HG03039 (cell line): ENCODE data around the gene NT5DC2.

ENCODE experiments used
- ATAC-seq: cut with Tn5 transposase; IDR thresholded peaks from one replicate; pipeline ENCODE4 v1.9.1; 2021; ENCODE audit warnings: mild to moderate bottlenecking, moderate library complexity; ENCODE audit not compliant: unreplicated experiment

The NT5DC2 gene

GRCh38 chr3:52512727-52513126 is 20.9 kb downstream of the NT5DC2 start:
- ATAC-seq: no peak

GRCh38 chr3:52512105-52512504 is 21.6 kb downstream of the NT5DC2 start:
- ATAC-seq: no peak

- no peak for ATAC-seq
Observed at GRCh38 chr3:52511509-52511908, 22.1 kb downstream of the NT5DC2 start.

GRCh38 chr3:52509753-52510328 is 23.8 kb downstream of the NT5DC2 start:
- ATAC-seq: no peak

- ATAC-seq: no peak
Observed at GRCh38 chr3:52507359-52507758, 26.3 kb downstream of the NT5DC2 start.

- no peak for ATAC-seq
Observed at GRCh38 chr3:52506266-52506966, 27.2 kb downstream of the NT5DC2 start.

- no peak for ATAC-seq
Observed at GRCh38 chr3:52504977-52505376, 28.7 kb downstream of the NT5DC2 start.

- no peak for ATAC-seq
Observed at GRCh38 chr3:52503788-52504424, 29.8 kb downstream of the NT5DC2 start.

GRCh38 chr3:52502808-52503350 is 30.8 kb downstream of the NT5DC2 start:
- no peak for ATAC-seq

- ATAC-seq: no peak
Observed at GRCh38 chr3:52502001-52502400, 31.7 kb downstream of the NT5DC2 start.

- no peak for ATAC-seq
Observed at GRCh38 chr3:52501046-52501445, 32.6 kb downstream of the NT5DC2 start.

GRCh38 chr3:52498137-52499054 is 35.3 kb downstream of the NT5DC2 start:
- ATAC-seq: no peak

GRCh38 chr3:52495777-52496602 is 37.7 kb downstream of the NT5DC2 start:
- ATAC-seq: no peak

GRCh38 chr3:52494886-52495495 is 38.7 kb downstream of the NT5DC2 start, which contains the start of gene STAB1:
TSS of gene STAB1 (plus strand) at chr3:52495338. CDS start at chr3:52495414, 76 bp downstream.
- ATAC-seq: no peak

GRCh38 chr3:52494445-52494844 is 39.2 kb downstream of the NT5DC2 start:
- no peak for ATAC-seq

- no peak for ATAC-seq
Observed at GRCh38 chr3:52493232-52494017, 40.2 kb downstream of the NT5DC2 start.

GRCh38 chr3:52492059-52492458 is 41.6 kb downstream of the NT5DC2 start:
- no peak for ATAC-seq

- ATAC-seq: no peak
Observed at GRCh38 chr3:52490939-52491526, 42.6 kb downstream of the NT5DC2 start.
